ENCODE measurements around the gene CNST. TPM values are rescaled to one million over a fixed set of nuclear protein-coding genes. Genes with fewer than 3 reads are reported as not detected.
"Not testable (repeated sequence)": the region's sequence is repeated elsewhere in the genome, so short reads cannot be mapped to it uniquely, and the experiment has no call there.

The CNST gene
- polyA plus RNA-seq, 4 donors, result 16.0 to 23.5 (median 22.2) TPM

DNA sequence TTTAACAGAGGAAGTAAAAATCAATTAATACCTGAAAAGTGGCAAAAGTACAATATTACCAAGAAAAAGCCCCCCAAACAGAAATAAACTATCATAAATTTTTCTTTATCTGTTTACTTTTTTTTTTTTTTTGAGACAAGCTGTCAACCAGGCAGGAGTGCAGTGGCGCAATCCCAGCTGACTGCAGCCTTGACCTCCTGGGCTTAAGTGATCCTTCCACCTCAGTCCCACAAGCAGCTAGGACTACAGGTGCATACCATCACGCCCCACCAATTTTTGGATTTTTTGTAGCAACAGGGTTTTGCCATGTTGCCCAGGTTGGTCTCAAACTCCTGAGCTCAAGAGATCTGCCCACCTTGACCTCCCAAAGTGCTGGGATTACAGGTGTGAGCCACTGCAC is 8.2 kb upstream of the CNST start:
- no peak for DNase-seq (ENCODE audit: low read depth in 4 of 4, low spot score in 3 of 4)

DNA sequence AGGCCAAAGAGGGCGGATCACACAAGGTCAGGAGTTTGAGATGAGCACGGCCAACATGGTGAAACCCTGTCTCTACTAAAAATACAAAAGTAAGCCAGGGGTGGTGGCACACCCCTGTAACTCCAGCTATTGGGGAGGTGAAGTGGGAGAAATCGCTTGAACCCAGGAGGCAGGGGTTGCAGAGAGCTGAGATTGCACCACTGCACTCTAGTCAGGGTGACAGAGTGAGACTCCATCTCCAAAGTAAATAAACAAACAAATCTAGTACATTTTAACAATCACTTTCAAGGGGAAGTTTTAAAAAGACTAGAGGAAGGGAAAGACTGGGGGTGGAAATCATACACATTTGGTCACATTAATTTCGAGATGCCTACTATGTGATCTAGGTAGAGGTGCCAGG is 6.9 kb upstream of the CNST start:
- DNase-seq (ENCODE audit: low read depth in 4 of 4, low spot score in 3 of 4), result no peak

DNA sequence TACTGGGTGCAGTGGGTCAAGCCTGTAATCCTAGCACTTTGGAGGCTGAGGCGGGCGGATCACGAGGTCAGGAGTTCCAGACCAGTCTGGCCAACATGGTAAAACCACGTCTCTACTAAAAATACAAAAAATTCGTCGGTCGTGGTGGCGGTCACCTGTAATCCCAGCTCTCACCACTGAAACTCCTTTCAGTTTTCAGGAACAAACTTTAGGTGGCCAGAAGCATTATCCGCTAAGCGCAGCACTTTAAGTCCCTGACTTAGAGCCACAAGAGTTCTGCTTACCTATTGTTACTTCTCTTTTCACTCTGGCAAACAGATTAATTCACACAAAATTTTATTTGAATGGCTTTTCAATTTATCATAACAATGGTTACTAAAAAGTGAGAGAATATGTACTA is 5.4 kb upstream of the CNST start:
- not testable (repeated sequence) for DNase-seq (ENCODE audit: low read depth in 4 of 4, low spot score in 3 of 4)

DNA sequence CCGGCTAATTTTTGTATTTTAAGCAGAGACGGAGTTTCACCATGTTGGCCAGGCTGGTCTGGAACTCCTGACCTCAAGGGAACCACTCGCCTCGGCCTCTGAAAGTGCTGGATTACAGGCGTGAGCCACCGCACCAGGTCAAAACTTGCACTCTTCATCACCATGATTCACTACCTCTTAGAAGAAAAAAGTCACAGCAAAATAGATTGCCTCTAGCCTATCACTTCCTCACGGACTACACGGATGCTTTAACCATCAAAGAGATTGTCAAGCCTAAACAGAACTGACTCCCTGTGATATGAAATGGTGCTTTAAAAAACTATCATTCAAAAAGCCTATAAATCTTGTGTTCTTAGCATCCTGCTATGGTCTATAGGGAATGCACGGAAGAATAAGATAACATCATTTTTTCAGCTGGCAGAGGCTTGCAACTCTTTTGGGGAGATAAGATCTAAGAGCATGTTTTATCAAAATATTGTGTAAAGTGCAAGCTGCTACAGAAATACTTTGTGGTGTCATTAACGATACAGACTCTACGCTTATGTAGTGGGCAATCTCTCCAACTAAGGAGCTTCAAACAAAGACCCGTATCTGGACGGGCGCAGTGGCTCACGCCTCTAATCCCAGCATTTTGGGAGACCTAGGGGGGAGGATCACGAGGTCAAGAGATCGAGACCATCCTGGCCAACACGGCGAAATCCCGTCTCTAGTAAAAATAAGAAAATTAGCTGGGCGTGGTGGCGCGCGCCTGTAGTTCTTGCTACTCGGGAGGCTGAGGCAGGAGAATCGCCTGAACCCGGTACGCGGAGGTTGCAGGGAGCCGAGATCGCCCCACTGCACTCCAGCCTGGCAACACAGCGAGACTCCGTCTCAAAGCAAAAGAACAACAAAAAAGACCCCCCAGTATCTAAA is 1.2 kb upstream of the CNST start:
- DNase-seq (ENCODE audit: low read depth in 4 of 4, low spot score in 3 of 4), result no peak

DNA sequence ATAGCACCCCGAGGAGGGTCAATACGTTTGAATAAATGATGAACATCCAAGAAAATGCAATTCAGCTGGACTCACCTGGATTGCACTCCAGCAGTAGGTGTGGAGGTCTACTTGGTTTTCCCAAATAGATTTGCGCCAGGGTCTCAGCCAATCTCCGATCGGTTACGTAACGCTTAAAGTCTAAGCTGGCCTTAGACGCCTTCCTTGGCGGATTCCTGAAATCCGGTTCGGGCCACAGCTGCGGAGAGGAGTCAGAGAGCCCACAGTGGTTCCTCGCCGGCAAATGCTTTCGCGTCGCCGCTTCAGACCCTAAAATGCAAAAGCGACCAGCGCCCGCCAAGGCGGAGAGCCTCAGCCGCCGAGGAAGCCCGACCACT is 517 bp upstream of the CNST start:
- DNase-seq (ENCODE audit: low read depth in 4 of 4, low spot score in 3 of 4), result no peak

DNA sequence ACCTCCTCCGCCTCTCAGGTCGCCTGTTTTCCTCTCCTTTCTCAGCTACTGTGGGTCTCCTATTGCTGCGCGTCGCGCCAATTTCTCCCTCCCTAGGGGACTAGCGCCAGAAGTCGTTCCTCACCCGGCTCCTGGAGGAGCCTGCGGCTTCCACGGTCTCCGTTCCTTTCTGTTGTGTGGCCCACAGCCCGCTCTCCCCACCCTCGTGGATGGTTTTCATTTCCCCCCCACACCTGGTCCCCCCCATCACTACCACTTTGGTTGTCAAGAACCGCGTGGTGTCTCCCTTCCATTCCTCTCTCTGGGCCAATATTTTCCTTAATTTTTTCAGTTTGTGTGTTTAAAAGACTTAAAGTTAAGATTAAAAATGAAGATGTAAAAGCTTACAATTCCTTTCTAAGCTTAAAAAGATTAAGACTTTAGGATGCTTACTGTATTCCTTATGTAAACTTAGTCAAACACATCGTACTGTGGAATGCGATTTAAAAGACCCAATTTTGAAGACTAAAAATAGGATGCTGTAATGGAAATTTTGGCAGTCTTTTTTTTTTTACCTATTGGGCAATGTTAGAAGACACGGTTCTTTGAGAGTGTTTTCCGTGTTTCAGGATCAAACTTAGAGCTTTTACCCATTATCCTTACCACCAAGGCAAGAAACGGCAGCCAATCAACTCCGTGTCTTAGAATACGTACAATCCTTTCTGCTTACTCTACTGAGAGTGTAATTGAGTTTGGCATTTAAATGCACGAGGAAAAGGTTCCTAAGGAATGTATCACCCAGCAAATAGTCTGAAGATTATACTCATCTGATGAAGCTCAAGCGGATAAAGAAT is 773 bp downstream of the CNST start:
- DNase-seq (ENCODE audit: low read depth in 4 of 4, low spot score in 3 of 4), result peak in 1 of 4 donors; percentile 36

DNA sequence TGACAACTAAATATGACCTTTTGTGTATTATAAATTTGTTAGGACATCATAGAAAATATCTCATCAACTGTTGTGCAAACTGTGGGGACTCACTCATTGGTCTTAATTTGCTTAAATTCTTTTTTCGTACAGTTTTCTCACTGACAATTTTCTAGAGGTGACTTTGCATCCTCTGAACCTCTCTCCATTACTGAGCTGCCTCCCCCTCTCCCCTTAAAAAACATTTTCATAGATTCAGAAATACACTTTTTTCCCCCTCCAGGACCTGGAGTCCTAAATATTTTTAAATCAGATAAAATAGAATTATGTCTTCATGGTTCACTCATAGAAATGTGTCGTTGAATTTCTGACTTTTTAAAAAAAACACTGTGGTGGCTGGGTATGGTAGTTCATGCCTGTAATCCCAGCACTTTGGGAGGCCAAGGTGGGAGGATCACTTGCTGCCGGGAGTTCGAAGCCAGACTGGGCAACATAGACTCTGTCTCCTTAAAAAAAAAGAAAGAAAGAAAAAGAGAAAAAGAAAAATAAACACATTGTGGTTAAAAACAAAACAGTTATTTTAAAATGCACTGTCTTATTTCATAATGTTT is 1.5 kb downstream of the CNST start:
- DNase-seq (ENCODE audit: low read depth in 4 of 4, low spot score in 3 of 4), result no peak

DNA sequence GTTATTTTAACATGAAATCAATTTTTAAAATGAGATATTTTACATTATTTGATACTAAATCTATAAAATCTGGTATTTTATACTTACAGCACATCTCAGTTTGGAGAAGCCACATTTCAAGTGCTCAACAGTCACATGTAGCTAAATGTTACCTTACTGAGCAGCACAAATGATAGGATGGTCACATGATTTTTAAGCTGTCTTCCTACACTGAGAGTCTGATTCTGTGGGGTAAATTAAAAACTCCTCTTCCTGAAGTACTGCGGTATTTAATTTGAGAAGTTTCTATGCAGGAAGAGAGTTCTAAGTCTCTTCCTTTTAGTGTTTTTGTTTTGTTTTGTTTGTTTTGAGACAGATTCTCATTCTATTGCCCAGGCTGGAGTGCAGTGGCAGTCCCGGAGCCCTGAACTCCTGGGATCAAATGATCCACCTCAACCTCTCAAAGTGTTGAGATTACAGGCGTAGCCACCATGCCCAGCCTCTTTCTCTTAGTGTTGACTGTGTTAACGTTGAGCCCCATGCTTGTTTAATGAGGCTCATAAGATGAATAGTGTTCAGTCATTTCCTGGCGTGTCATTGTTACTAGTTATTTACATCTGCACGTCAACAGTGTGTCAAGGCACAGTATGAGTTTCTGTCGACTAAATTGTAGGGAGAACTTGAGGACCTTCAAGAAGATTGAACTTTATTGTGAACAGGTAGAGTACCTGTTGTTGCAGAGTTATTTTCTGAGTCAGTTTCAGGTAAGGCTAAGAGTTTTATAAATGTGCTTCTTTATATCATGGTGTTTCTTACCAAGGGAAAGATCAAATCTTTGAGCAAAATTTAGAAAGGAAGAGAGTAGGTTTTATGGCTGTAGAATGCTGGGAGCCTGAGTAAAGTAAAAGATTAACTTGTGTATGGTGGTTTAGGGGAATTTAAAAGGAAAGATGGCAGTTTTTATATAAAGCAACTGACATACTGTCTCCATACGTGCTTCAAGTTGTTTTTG is 3.3 kb downstream of the CNST start:
- no peak for DNase-seq (ENCODE audit: low read depth in 4 of 4, low spot score in 3 of 4)

DNA sequence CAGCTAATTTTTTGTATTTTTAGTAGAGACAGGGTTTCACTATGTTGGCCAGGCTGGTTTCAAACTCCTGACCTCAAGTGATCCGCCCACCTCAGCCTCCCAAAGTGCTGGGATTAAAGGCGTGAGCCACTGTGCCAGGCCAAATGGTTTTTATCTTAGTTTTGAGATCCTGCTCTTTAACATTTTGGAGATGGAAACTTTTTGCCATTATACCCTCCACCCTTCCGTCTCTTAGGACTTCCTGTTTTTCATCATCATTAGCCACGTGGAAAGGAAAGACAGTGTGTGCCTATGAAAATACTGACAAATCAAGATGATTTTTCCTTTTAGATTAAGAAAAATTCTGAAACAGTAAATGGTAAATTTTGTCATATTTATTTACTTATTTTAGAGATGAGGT is 5.1 kb downstream of the CNST start:
- DNase-seq (ENCODE audit: low read depth in 4 of 4, low spot score in 3 of 4), result not testable (repeated sequence)

DNA sequence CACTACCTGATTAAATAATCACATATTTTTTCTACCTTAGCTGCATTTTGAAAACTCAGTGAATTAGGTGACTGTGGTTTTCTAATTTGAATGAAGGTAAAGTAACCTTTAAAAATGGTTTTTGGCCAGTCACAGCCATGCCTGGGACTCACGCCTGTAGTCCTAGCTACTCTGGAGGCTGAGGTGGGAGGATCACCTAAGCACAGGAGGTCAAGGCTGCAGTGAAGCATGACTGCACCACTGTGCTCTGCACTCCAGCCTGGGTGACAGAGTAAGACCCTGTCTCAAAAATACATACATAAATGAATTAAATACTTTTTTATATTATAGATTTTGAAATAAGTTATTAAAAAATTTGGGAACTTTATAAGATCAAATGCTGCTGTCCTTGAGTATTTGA is 5.7 kb downstream of the CNST start:
- DNase-seq (ENCODE audit: low read depth in 4 of 4, low spot score in 3 of 4), result no peak

DNA sequence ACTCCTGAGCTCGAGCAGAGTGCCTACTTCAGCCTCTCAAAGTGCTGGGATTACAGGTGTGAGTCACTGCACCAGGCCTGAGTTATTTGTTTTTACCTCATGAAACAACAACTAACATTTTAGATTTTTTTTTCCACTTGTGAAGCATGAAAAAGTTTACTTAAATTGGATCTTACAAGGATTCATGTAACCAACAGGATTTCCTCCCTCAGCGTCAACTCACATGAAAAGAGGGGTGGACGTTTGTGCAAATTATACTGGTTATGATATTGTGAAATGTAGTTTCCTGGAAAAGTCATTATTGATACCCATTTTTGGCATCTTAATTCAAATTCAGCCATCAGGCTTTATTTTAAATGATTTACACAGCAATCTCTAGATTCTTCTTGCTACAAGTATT is 6.5 kb downstream of the CNST start:
- DNase-seq (ENCODE audit: low read depth in 4 of 4, low spot score in 3 of 4), result no peak

DNA sequence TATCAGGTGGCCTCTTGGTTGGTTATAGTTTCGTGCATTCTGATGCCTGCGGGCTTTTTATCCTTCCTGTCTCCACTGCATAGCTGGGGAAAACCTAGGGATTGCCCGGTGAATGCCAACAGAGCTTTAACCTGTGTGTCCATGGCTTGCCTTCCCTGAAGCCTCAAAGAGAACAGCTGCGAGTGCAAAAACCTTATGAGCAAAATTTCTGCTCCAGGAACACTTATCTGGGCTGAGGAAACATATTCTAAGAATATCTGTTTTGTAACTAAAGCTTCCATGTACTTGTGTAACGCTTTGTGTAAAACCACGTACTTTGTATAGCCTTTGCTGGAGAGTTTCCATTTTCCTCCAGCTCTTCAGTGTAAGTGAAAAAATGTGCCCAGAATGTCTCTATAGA is 7.2 kb downstream of the CNST start:
- no peak for DNase-seq (ENCODE audit: low read depth in 4 of 4, low spot score in 3 of 4)

DNA sequence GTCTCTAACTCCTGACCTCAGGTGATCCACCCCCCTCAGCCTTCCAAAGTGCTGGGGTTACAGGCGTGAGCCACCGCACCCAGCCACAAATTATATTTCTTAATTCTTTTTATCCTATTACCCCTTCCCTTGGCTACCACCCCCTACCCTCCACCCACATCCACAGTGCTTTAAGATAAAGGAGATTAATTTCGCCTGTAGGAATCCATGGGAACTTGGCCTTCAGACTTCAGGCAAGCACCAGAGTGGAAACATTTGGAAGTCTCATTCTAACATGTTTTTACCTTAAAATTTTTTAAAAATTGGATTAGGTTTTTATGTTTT is 10.4 kb downstream of the CNST start:
- DNase-seq (ENCODE audit: low read depth in 4 of 4, low spot score in 3 of 4), result no peak

DNA sequence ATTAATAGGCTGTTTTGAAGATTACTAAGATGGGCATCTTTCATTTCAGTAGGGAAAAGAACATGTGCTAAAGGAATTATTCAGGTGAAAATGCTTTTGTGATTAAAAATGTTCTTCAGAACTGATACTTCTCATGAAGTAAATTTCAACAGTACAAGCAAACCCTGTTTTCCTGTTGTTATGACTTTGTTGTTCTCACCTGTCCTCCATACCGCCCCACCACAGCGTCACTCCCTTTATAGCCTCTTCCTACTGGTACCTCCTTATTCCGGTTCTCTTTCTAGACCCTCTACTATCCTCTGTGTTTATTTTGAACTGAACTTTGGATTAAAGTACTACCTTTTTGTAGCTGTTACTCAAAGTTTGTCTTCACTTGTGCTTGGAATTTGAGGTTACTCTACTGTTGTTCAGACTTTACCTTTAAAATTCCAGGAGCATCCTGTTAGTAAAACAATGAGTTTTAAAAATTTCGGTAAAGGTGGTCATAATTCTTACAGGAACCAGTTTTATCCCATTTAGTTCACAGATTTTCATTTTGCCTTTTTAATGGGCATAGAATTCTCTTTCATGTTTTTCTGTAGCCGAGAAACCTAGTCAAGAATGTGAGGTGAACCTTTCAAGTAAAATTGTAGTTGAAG is 10.9 kb downstream of the CNST start:
- DNase-seq (ENCODE audit: low read depth in 4 of 4, low spot score in 3 of 4), result no peak

DNA sequence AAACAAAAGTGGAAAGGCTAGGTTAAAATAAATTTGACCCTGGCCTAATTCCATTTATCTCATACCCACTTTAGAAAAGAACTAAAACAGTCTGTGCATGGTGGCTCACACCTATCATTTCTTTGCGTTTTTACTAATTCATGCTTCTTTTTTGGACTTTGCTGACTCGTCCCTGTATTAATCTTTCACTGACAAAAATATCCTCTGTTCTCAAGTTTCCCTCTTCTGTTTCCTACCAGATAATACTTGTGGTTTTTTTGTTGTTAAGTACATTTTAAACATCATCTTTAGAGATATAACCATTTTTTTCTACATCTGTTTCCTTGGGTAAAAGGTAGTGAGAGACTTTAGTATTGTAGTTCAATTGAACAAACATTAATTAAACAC is 11.5 kb downstream of the CNST start:
- DNase-seq (ENCODE audit: low read depth in 4 of 4, low spot score in 3 of 4), result no peak

DNA sequence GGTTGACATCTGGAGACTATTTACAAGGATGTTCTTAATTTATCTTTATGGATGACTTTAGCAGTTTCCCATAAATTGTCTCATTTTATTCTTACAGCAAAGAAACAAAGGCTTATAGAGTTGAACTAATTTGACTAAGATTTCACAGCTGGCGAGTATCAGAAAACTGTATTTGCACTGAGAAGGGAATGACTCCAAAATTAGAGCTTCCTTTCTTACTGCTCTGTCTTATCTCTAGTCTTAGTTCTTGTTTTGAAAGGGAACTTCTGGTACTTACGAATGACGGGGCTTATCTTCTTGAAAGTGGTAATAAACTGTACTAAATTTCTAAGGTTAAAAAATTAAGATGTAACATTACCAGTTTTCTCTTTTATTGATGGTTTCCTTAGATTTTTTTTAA is 13.6 kb downstream of the CNST start:
- DNase-seq (ENCODE audit: low read depth in 4 of 4, low spot score in 3 of 4), result peak in 1 of 4 donors; percentile 33

DNA sequence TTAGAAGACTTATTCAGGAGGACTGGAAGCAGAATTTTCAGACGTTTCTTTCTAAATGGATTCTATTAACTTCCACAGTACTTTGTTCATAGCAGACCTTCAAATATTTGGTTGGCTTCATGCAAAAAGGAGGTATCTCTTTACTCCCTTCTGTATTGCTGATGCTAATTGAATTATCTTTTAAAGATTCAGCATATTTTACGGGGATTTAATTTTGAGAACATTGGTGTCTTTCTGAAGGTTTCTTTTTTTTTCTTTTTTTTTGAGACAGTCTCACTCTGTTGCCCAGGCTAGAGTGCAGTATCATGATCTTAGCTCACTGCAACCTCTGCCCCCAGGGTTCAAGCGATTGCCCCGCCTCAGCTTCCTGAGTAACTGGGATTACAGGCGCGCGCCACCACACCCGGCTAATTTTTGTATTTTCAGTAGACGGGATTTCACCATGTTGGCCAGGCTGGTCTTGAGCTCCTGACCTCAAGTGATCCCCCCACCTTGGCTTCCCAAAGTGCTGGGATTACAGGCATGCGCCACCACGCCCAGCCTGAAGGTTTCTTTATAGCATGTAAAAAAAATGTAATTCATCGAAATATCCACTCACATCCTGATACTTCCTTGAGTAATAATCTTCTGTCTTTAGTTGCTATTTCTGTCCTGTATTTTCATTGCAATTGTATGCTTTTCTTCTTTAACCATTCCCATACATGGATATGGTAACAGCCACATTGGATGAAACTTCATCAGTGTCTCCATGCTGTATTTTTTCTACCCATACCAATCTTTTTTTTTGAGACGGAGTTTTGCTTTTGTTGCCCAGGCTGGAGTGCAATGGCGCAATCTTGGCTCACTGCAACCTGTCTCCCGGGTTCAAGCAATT is 14.5 kb downstream of the CNST start:
- no peak for DNase-seq (ENCODE audit: low read depth in 4 of 4, low spot score in 3 of 4)

DNA sequence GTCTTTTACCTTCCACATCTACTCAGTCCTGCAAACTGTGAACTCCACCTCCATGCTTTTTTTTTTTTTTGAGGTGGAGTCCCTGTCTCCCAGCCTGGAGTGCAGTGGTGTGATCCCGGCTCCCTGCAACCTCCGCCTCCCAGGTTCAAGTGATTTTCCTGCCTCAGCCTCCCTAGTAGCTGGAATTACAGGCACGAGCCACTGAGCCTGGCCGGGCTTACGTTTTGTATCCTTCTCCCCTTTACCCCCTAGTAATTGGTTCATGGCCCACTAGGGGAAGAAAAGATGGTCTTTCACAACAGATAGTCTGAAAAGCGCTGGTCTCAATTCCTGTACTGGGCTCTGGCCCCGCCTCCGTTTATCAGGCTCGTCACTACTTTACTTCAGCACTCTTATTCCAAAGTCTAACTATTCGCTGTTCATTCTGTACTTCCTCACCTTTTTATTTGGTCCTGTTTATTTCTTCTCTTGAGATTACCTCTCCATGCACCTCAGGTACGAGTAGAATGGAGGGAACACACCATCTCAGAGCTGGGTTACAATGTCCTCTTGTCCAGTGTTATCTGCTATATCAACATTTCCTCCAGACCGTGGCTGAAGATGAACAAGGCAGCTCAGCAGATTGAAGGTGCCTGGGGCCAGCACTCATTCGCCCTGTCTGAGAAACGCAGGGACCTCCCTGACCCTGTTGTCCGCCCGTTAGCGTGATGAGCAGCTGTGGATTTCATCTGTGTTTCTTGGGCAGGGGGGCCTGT is 16.2 kb downstream of the CNST start:
- no peak for DNase-seq (ENCODE audit: low read depth in 4 of 4, low spot score in 3 of 4)

All from left renal pelvis (tissue), 4 donors.